ENCODE results near the gene MAEA. TPM values are rescaled to one million over a fixed set of nuclear protein-coding genes. Genes with fewer than 3 reads are reported as not detected.

The MAEA gene
- total and polyA plus RNA-seq, 2 of the 8 experiments (the other 6 are each of a cell fraction or from before 2014, with no cell fraction given) = 75.8 to 133 TPM

GRCh38 chr4:1332686-1333085 is 43.0 kb downstream of the MAEA start:
- Histone ChIP-seq H2AFZ (ENCODE audit: low read length) (no peak overlapping the region), H3K27ac (ENCODE audit: low read depth, low read length) (no peak overlapping the region), H3K79me2 (ENCODE audit: control insufficient read depth in 1 of 2, insufficient read depth in 2 of 2, low read length in 2 of 2) (no peaks in the 10 kb centered on the region; a peak in 1 of 4 replicates), H3K4me3 (ENCODE audit: extremely low read depth in 1 of 4, insufficient read depth in 2 of 4, low read depth in 3 of 4, low read length in 4 of 4) (no peak overlapping the region), H3K9me3 (ENCODE audit: insufficient read depth in 2 of 2, low read depth in 1 of 2, low read length in 1 of 2) (no peaks in the 10 kb centered on the region), H4K20me1 (replicated peaks in 1 of 2; ENCODE audit: control insufficient read depth in 1 of 2, insufficient read depth in 2 of 2, low read length in 2 of 2) (peaks cover 7 to 34% of the 10 kb centered on the region in 2 experiments), H2BK12ac (ENCODE audit: low read depth, low read length) (no peak overlapping the region), H2BK15ac (ENCODE audit: low read length) (no peak overlapping the region), H4K8ac (ENCODE audit: extremely low read depth, insufficient read depth, low read length) (no peak overlapping the region), H3K14ac (ENCODE audit: insufficient read length) (no peak overlapping the region), H2BK120ac (replicated peaks; ENCODE audit: low read depth, low read length) (no peak overlapping the region), H3K27me3 (replicated peaks in 1 of 4; ENCODE audit: control insufficient read depth in 3 of 4, extremely low read depth in 1 of 4, insufficient read depth in 3 of 4, low read length in 3 of 4) (no peaks in the 10 kb centered on the region), H3K56ac (replicated peaks; ENCODE audit: insufficient read length, low read depth, low read length) (no peak overlapping the region), H3K23me2 (ENCODE audit: low read depth, low read length) (no peaks in the 10 kb centered on the region), H3K23ac (ENCODE audit: insufficient read length) (no peak overlapping the region), H3K9ac (replicated peaks in 1 of 4; ENCODE audit: extremely low read depth in 1 of 4, low read depth in 3 of 4, low read length in 3 of 4) (no peak overlapping the region), H4K91ac (replicated peaks; ENCODE audit: insufficient read length, low read length) (no peak overlapping the region), H3K36me3 (ENCODE audit: control insufficient read depth in 2 of 4, insufficient read depth in 4 of 4, low read length in 3 of 4) (peaks cover 3 to 42% (median 26%) of the 10 kb centered on the region in 4 experiments), H2BK20ac (ENCODE audit: low read length) (no peak overlapping the region), H3K4me1 (replicated peaks in 1 of 4; ENCODE audit: control insufficient read depth in 3 of 4, insufficient read depth in 4 of 4, low read length in 3 of 4) (no peaks in the 10 kb centered on the region), H2BK5ac (ENCODE audit: low read depth, low read length) (no peak overlapping the region), H2AK5ac (ENCODE audit: low read depth, low read length) (no peak overlapping the region), H3K18ac (ENCODE audit: extremely low read depth, low read length) (no peak overlapping the region), H3K79me1 (ENCODE audit: low read depth, low read length) (peaks cover 9% of the 10 kb centered on the region), H3K4ac (replicated peaks; ENCODE audit: insufficient read length, low read depth, low read length) (no peak overlapping the region), H4K5ac (ENCODE audit: insufficient read length, low read depth, low read length) (no peak overlapping the region), H3K4me2 (ENCODE audit: insufficient read depth in 1 of 2, low read depth in 2 of 2, low read length in 2 of 2) (no peak overlapping the region)
- no peak for FAIRE-seq
- DNase-seq (ENCODE audit: low read depth in 1 of 2, low spot score in 2 of 2) = no peak
- ChIA-PET POLR2A (ENCODE audit: partially characterized antibody) (interaction anchor here (0.8 to 1.6 kb wide), 4 partner anchors 10 to 40 kb away, joined by 3 to 5 read pairs (median 4); partner anchors contain the start of gene UVSSA), CTCF (ENCODE audit: partially characterized antibody) (interaction anchor here (1.0 to 1.7 kb wide), 3 partner anchors 8 to 28 kb away, joined by 3 to 5 read pairs (median 5); no protein-coding TSS in a partner anchor)
- WGBS, 2 experiments (ENCODE audit: extremely low coverage in 1 of 2, insufficient coverage in 1 of 2, insufficient read length in 1 of 2, insufficient replicate concordance in 2 of 2, low coverage in 1 of 2, low lambda C conversion rate in 2 of 2, missing lambda C conversion rate in 1 of 2) = 98% methylated on average over 13 of the region's 13 CpGs; no CpG with 5 or more reads in 1 of the 2 experiments
- TF ChIP-seq BRCA1 (IDR thresholded peaks at IDR 0.05; ENCODE audit: low read depth, low read length) (no peak), TEAD4 (IDR thresholded peaks at IDR 0.05; ENCODE audit: low read depth, low read length) (no peak), NANOG (IDR thresholded peaks at IDR 0.05; ENCODE audit: insufficient read depth, low read depth, low read length, poor library complexity, severe bottlenecking) (no peak)

Measured in H1 (cell line).